HTR-8/SVneo (cell line): ENCODE results near the gene ITGB5.
A peak's percentile ranks its signal among the peaks of the same experiment; 100 is the strongest.
"Not testable (repeated sequence)": the region's sequence is repeated elsewhere in the genome, so short reads cannot be mapped to it uniquely, and the experiment has no call there.

ENCODE experiments used
- DNase-seq: peaks from one replicate; pipeline ENCODE4 v3.0.0; 2011; ENCODE audit warnings: low spot score, mixed read lengths; ENCODE audit not compliant: insufficient read length
- FAIRE-seq: peaks from 2 replicates; lab custom pipeline; 2011; peaks lifted over from hg19 to GRCh38; lab: Jason Lieb, UNC

The ITGB5 gene

DNA sequence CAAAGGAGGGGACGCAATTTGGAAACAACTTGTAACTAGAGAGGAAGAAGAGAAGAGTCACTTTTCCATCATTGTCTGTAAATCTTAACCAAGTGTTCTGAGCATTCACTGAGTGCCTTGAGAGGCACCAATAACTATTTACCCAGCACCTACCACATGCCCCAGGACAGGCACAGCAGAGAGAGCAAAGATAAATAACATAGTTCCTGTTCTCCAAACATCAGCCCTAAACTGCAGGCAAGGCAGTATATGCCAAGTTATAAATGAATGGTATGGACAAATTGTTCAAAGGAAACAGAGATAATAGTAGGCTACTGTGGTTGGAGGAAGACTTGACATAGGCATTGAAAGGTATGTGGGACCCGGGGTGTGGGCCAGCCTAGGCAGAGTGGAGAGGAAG lies 45.6 kb downstream of the ITGB5 start:
- FAIRE-seq (no peak), DNase-seq (no peak)

DNA sequence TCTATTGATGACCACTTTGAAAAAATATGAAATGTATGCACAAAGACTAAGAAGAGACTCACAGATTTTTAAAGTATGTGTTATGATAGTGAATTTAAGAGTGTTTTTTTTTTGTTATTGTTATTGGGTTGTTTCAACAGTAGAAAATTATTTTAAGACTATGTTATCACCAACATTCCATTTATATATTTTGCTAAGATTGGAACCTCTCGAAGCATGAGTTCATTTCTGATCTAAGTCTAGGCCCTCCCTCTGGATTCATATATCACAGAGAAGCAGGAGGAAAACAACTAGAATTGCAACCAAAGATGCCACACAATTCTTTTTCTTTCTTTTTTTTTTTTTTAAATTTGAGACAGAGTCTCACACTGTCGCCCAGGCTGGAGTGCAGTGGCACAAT lies 46.8 kb downstream of the ITGB5 start:
- DNase-seq = no peak
- no peak for FAIRE-seq

DNA sequence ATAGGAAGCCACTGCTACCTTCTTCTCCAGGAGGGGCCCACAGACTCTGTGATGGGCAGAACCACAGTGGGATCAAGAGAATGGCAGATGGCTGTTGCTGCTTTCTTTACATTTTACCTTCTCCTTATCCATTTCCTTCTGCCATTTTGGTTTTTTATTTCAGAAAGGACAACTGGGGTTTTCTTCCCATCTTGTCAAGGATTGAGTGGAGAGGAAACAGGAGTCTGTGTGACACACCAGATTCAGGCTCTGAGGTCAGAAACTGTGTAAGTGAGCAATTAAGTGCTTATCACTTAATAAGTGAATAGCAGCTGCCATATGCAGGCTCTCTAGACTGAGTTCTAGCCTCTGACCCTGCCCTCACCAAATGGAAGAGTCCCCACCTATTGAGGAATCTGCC lies 47.3 kb downstream of the ITGB5 start:
- FAIRE-seq = no peak
- no peak for DNase-seq

DNA sequence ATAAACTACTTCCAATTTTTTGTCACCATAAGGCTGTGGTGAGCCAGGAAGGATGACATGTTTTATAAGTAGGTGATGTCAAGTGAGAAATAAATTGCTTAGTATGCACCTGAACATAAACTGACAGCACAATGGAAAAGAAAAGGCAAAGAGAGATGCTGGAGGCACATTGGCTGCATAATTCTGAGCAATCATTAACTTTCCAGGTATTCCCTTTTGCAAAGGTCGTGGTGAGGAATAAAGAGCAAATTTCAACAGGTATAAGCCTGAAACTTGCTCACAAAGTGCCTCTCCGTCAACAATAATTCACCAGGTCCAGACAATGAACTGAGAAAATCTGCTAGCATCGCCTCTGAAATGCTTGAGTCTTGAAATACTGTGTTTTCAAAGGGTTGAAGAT lies 48.2 kb downstream of the ITGB5 start:
- DNase-seq (no peak), FAIRE-seq (no peak)

DNA sequence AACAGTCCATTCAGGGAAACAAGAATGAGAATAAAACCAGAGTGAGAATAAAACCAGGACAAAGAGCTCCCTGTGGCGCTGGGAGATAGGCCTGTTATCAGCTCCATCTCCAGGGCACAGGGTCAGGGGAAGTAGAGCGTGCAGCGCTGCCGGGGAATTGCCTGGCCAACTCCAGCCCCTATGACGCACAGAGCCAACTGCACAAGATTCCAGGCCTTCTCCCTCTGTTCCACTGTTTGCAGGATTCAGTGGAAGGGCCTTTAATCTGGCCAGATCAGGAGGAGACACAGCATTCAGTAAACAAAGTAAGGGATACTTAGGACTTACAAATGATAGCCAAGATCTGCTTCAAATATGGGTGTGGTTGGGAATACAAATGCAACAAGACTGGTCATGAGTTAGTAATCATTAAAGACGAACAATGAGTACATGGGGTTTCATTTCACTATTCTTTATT lies 49.4 kb downstream of the ITGB5 start:
- no peak for DNase-seq
- no peak for FAIRE-seq

DNA sequence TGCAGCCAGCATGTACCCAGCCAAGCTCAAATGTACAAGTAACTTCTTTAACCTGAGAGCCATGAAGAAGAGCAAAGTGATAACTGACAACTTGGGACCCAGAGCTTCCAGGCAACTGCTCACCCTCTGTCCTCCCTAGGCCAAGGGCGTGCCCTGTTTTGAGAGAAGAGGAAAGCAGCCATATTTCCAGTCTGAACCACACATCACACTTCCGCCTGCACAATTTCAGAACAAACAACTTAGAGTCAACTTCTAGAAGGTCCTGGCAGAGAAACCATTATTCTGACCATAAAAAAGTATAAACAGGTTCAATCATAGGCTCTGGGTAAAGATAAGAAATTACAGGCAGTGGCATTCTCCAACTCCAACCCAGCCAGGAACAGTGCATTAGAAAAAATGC lies 50.1 kb downstream of the ITGB5 start:
- FAIRE-seq (no peak), DNase-seq (no peak)

DNA sequence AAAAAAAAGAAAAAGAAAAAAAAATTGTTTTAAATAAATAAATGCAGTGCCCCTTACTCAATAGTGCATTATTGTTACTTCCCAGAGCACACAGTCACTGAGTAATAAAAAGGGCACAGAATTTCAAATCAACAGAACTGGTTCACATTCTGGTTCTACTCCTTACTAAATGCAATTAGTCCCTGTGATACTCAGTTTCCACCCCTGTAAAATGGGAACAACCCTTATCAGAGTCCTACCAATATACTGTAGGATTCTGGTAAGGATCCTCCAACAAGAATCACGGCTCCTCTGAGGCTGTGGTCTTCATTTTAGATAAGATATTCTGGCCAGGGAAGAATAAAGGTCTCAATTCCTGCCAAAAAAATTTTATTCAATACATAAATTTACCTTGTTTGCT lies 50.7 kb downstream of the ITGB5 start:
- DNase-seq (no peak), FAIRE-seq (no peak)

DNA sequence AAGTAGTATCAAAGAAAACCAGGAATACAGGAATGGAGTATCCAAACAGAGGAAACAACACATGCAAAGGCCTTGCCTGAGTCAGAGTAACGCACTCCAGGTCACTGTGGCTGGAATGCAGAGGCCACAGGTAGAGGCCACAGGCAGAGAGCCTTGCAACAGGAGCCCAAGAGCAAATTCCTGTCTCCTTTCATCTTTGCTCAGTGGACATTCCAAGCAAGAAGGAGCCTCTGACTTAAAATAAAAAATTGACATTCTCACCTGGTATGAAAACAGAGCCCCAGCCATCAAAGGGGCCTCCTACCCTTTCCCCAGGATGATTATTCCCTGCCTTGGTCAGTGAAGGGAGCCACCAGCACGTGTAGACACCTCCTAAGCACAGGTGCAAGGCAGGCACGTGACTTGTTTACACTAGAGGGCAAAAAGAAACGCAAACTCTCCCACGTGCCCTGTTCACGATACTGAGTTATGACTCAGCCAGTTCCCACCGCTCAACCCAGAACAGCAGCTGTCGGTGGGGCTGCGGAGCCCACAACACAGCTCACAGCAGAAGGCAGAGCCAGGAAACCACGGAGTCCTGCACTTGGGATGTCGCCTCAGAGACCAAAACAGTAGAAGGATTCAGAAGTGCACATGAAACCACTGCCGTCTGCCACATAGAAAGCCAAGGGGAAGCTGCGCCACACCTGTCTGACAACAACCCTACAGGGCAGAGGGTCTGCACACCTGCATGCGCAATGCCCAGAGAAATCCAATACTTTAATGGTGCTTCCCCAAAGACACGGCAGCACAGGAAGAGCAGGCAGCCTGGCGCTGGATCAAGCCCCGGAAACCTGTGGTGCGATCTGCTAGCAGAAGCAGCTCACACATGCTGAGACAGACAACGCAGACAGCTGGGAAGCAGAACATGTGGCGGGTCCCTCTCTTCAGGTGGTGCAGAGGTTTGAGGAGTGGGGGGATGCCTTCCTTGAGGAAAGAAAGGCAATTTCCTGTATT lies 52.1 kb downstream of the ITGB5 start:
- DNase-seq (peak; percentile 74), FAIRE-seq (no peak)

DNA sequence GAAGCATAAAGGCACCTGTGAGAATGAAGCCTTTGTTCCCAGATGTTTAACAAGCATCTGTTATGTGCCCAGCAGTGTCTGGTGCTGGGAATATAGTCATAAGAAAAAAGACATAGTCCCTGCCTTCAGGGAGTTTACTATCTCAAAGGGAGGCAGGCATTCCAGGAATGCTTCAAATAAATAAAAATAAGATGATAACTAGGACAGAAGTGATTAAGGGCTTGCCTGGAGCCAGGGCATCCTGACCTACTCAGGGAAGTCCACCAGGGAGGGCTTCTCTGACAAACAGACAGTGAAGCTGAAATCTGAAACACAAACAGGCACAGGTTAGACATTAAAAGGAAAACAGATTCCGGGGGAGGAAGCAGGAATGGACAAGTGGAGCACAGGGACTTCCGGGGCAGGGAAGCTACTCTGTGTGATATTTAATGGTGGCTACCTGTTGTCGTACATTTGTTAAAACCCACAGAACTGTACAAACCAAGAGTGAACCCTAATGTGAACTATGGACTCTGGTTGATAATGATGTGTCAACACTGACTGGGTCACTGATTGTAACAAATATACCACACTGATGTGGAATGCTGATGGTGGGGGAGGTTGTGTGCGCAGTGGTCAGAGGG lies 53.3 kb downstream of the ITGB5 start:
- DNase-seq = no peak
- FAIRE-seq = no peak

DNA sequence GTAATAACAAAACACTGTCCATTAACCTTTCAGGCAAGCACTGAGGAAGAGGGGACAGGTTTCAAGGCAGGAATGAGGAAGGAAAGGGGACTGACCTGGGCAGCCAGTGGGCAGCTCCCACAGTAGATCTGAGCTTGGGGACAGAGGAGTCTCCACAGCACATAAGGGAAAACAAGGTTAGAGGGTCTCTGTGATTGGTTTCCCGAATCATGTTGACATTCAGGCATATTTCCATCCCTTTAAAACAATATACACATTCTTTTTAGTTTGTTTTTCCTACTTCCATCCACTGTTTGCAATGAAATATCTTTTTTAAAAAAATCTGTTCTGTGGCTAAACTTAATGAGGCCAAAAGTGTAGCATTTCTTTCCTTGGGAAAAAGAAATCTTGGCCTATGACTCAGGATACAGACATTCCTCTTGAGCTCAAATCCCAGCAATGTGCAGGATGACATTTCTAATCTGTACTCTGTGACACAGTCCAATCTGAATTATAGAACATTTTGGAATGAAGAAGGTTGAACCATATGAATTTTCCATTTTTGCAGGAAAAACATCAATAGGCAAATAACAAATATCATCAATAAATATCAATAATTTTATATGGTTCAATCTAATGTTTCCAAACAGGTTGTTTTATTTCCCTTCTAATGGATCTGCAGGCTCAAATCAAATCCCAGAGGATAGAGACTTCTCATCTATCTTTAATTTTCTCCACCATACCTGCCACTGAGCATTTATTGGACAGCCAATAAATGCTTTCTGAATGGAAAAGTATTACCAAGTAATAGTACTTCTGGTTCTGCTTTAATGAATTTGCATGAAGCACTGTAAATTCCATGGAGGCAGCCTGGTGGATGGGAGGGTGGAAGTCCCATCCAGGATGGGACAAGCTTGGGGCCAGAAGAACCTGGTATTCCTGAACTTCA lies 54.1 kb downstream of the ITGB5 start:
- peak; percentile 48 for DNase-seq
- FAIRE-seq = no peak

DNA sequence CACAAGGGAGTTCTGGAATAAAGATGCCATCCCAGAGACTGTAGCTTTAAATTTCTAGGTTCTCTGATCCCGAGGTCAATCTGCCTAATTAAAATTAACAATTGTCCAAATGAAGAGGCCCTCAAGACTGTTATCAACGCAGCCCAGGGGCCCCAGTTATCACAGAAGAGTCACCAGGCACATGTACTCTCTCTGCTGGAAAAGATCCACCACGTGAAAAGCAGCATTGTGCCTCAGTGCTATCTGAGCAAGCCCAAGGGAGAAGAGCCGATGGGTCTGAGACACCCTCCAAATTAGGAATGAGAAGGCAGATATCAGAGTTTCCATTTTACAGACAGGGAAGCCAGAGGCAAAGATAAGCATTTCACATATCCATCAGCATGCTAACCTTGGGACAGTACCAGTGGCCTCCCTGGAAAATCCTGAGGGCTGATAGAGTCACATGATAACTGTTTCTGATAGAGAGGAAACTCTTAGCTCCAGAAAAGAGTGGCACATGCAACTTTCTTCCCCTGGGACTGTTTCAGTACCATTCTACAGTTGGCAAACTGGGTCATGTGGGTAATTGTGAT lies 55.5 kb downstream of the ITGB5 start:
- FAIRE-seq (no peak), DNase-seq (no peak)

DNA sequence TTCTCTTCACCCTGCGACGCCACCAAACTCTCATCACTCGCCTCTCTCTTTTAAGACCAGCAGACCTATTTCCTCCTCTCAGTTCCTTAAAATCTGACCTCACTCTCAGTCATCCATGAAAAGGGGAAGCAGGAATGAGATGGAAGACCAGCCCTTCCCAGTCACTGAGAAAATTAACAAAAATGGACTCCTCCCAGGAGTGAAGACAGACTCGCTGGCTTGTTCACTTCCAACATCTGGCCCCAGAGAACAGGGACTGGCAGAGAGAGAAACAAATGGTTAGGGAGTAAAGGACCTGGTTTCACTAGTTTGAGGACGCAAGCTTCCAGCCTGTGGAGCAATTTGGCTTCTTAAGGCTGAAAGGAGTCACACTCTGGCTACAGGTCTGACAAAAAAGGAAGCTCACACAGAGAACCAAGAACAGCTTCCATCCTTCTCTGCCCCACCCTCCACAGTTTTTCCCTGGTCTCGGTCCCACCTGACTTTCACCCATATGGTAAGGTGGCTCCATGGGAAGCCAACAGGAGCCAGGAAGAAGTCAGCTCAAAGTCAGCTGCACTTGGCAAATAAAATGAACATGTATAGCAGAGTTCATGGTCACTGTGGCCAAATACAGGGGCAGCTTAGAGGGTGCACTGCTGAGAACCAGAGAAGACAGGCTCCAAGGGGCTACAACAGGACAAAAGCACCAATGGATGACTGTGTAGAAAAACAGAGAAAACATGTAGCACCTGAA lies 57.2 kb downstream of the ITGB5 start:
- DNase-seq (no peak), FAIRE-seq (no peak)

DNA sequence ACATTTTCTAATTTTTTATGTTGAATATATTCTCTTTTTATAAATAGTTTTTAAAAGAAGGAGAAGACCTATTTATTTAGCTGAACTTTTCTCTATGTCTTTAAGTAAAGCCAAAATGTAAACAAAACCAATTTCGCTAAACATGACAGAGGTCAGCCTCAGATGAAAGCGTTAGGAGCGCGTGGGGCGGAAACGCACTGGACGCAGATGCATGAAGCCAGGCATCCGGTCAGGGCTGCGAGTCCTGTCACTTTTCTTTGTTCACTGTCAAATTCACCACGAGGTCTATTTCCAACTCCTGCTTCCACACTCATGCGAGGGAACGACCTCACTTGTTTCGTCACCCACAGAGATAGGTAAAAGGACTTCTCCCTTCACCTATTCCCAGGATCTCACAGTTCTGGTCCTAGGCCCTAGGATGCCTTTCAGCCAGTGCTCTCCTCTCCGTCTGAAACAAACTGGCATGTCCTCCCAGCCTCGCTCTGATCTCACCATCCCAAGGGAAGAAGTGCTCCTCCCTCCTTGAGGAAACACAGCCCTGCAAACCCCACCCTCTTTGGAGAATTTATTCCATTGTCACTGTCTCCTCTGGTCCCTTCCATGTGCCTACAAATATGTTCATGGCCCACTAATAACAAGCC lies 57.9 kb downstream of the ITGB5 start:
- FAIRE-seq (no peak), DNase-seq (no peak)

DNA sequence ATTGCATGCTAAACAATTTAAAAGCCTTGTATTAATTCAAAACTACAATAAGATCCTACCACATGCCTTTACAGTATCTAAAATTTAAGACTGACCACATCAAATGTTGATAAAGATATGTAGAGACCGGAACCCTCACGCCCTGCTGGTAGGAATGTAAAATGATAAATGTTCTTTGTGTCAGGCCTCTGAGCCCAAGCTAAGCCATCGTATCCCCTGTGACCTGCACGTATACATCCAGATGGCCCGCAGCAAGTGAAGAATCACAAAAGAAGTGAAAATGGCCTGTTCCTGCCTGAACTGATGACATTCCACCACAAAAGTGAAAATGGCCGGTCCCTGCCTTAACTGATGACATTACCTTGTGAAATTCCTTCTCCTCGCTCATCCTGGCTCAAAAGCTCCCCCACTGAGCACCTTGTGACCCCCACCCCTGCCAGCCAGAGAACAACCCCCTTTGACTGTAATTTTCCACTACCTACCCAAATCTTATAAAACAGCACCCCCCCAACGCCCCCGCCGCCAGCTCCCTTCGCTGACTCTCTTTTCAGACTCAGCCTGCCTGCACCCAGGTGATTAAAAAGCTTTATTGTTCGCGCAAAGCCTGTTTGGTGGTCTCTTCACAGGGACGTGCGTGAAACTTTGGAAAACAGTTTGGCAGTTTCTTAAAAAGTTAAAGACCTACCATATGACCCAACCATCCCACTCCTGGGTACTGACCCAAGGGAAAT lies 59.5 kb downstream of the ITGB5 start:
- FAIRE-seq, DNase-seq: not testable (repeated sequence)

DNA sequence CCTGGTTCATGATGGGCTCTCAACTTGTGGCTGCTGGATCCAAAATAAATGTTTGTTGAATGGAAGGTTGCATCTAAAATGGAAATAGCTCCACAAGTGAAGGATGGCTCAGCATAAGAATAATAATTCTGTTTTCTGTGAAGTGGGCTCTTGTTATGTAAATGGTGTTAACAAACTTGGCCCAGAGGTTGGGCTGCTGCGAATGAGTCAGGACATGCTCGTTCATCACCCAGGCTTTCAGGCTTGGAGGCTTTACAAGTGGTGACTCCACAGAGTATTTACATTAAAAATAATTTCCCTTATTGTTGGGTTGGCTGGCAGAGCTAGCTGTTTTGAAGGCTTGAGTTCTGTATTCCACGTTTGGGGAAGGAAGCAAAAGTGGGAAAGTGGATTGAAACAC lies 60.5 kb downstream of the ITGB5 start:
- DNase-seq = no peak
- no peak for FAIRE-seq

DNA sequence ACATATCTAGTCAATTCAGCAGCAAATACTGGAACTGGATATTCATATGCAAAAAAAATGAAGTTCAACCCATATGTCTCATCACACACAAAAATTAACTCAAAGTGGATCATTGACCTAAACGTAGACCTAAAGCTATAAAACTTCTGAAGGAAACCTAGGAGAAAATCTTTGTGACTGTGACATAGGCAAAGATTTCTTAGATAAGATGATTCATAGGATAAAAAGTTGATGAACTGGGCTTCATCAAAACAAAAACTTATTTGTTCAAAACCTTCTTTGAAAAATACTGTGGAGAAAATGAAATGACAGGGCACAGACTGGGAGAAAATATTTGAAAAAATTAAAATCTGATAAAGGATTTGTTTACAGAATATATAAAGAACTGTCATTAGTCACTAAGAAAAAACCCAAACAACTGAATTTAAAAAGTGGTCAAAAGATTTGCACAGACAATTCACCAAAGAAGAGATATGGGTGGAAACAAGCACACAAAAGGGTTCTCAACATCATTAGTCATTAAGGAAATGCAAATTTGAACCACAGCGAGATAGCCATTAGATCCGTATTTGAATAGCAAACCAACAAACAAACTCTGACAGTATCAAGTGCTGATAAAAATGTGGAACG lies 62.8 kb downstream of the ITGB5 start:
- no peak for DNase-seq
- FAIRE-seq = no peak

DNA sequence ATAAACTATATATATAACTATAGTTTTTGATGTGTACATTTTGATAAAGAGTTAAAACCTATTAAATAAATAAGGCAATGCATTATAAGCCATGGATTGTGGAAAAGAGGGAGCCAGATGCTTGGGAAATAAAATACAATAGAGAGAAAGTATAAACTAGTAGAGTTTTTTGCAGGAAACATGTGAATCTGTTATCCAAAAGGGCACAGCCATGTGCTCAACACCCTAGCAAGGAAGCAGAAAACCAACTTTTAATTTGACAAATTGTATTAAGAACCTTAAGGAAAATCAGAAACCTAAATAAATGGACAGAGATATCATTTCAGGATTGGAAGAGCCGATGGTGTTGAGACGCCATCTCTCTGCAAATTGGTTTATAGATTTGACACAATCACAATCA lies 63.5 kb downstream of the ITGB5 start:
- DNase-seq = no peak
- FAIRE-seq = no peak

DNA sequence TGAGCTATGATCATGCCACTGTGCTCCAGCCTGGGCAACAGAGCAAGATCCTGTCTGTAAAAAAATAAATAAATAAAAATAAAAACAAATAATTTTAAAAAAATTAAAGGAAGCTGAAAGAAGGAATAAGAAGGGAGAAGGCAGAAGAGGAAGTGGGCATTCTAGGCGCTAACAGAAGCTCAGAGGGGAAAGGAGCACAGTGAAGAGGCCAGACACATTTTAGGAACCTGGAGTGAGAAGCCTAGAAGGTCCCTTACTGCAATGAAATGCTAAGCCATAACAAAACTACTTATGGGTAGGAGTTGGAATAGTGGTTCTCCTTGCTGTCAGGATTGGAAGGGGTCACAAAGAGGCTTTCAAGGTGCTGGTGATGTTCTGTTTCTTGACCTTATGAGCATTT lies 64.0 kb downstream of the ITGB5 start:
- DNase-seq (no peak), FAIRE-seq (no peak)
